GM13976 (cell line): ENCODE results near the gene TAOK3.
A peak's percentile ranks its signal among the peaks of the same experiment; 100 is the strongest.

Experiments
- DNase-seq: peaks from one replicate; pipeline ENCODE4 v3.0.0; 2012; ENCODE audit warnings: low spot score
- CTCF ChIP-seq: IDR thresholded peaks from 2 replicates; pipeline ENCODE4 v1.5.1; 2012; ENCODE audit warnings: borderline replicate concordance, mild to moderate bottlenecking; ENCODE audit not compliant: insufficient read depth; ENCODE audit errors: extremely low read depth, missing control alignments, control extremely low read depth
- in situ Hi-C: fragments of 300-500 bp; cut with MboI; formaldehyde crosslinking; loops from one replicate; pipeline ENCODE4 v1.12.0; 2022; ENCODE audit warnings: low sequenced_read_pairs, mixed read lengths, inconsistent platforms; ENCODE audit not compliant: unreplicated experiment

The TAOK3 gene

DNA sequence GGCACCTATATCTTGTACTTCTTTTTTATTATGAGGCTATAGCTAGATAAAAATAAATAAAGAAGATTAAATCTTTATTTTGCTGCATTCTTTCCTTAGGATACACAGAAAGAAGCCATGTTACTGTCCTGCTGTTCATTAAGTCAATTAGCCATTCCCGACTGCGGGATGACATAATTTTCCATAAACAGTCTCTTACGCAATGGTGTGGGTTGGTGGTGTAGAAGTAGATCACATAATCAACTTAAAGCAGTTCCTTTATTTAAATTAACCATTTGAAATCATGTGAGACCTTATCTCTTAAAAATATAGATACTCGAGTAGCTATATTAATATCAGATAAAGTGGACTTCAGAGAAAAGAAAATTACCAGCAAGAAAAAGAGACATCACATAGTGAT is 40.2 kb downstream of the TAOK3 start:
- TF ChIP-seq CTCF: no peak
- no peak for DNase-seq
- in situ Hi-C loops: no loop called here

DNA sequence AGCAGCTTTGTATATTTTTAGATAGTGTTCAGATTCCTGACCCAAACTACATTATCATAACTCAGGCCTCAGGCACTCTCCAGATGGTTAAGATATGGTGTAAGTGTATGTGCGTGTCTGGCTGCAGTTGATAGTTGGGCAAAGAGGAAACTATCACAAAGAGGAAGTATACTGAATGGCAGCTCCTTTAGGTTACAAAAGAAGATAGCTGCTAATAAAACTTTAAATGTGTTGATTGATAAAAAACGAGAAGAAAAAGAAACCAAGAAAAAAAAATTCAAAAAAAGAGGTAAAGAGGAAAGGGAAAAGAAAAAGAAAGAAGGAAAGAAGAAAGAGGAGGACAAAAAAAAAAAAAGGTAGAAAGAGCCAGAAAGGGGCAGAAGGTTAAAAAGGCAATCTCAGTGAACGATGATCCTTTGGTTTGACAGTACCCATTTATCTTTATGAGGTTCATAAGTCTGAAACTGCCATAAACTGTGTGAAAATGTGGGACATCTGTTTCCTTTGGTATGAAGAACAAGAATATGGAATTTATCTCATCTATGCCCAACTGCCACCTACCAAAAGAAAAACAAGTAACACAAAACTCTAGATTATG is 42.2 kb downstream of the TAOK3 start:
- TF ChIP-seq CTCF: no peak
- peak; percentile 49 for DNase-seq
- in situ Hi-C loops: no loop called here

DNA sequence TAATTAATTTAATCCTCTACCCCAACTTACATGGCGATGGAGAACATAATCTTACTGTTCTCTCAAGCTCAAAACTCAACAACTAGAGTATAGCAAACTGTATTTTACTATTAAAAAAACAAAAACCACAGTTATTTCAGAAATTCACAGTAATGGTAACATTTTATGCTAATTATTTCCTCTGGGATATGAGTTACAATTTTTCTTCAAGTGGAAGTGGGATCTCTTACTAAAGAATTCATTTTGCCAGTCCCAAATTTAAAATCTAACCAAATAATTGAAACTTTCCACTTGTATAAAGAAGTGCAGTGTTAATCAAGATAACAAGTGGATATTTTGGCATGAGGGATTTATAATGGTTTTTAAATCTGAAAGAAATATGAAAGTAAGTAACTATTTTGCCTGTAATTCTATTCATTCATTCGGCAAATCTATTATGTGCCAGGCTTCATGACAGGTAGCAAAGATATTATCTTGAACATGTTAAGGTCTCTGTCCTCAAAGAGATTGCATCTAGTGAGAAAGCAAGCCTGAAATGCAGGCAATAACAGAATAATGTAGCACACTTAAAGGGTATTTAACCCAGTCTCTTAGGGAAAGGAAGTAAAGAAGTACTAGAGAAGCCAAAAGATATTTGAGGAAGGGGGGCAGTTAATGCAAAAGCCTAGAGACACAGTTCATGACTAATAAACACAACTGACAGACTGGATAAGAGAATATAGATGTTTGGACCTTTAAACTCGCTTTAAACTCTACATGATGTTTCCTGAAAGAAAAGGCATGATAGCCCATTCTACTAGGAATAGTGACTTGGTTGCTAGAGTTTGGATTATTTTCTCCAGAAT is 44.0 kb downstream of the TAOK3 start:
- no peak for DNase-seq
- no peak for TF ChIP-seq CTCF
- in situ Hi-C loops: no loop called here

DNA sequence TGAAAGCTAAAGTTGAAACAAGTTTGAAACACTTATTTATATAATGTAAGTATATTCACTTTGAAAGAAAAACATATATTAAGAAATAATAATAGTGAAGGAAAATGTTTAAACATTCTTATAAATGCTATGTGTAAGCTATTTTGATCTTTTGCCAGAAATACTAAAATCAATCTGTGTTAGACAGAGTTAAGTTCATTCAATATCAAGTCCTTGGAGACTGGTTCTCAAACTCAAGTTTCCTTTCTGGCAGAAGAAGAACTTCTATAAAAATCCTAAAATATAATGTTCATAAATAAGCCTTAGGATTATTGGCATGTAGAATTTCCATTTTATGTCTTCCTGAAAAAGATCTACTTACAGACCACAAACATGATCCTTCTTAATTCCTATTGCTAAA is 45.3 kb downstream of the TAOK3 start:
- no peak for DNase-seq
- in situ Hi-C loops: no loop called here
- no peak for TF ChIP-seq CTCF

DNA sequence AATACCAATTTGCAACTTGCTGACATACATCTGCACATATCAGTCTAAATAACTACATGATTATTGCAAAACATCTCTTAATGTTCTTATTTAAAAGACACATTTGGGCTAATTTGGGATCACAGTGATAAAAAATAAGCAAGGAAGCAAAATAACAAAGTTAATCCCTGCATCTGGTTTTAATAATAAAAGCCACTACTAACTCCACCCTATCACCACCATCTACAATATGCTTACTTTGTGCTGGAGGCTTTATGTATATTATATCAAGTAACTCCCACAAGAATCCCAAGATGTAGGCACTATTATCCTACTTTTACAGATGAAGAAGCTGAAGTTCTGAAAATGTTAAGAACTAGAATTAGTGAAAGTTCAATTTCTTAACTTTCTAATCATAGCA is 45.7 kb downstream of the TAOK3 start:
- in situ Hi-C loops: no loop called here
- no peak for TF ChIP-seq CTCF
- no peak for DNase-seq

- no peak for TF ChIP-seq CTCF
- DNase-seq: no peak
- in situ Hi-C loops: no loop called here
Observed at GRCh38 chr12:118325081-118325480, 47.6 kb downstream of the TAOK3 start.
